Adrenal gland (tissue), 5 donors: ENCODE measurements around the gene FCN2.

Source experiments
- CTCF ChIP-seq, 6 experiments: fragments of 450-650 bp in 4 of 6; fragments of 200-600 bp in 2 of 6; sonication (generic) in 1 of 6; IDR thresholded peaks; 1 replicate in 5 of 6; 2 replicates in 1 of 6; pipeline versions ENCODE4 v1.5.1 to v1.8.0; 2016 to 2021; ENCODE audit warnings: antibody characterized with exemption in 6 of 6, mild to moderate bottlenecking in 2 of 6, moderate library complexity in 1 of 6
- POLR2A ChIP-seq, 2 donors: fragments of 450-650 bp; IDR thresholded peaks; one replicate each; pipeline ENCODE4 v1.6.1; 2017; ENCODE audit warnings: antibody characterized with exemption in 2 of 2, mild to moderate bottlenecking in 2 of 2, moderate library complexity in 1 of 2
- donor health status: DM: no; HTN: no; CAD: no.

DNA sequence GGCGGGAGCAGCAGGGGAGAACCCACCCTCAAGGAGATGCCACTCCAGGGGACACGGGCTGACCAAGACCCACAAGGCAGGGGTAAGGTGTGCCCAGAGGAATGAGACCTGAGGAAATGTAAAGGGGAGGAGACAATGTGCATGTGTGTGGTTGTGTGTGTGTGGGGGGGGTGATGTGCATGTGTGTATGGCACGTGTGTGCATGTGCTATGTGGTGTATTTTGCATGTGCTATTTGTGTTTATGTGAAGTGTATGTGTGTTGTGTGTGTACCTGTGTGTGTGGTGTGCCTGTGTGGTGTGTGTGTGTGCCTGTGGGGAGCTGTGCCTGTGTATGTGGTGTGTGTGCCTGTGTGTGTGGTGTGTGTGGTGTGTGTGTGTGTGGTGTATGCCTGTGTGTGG, 33.5 kb upstream of the FCN2 start:
- TF ChIP-seq CTCF (IDR thresholded peaks at IDR 0.05) (no peak), POLR2A (IDR thresholded peaks at IDR 0.05) (no peak)
